Measurements from ENCODE around the gene PITPNC1. TPM values are rescaled to one million over a fixed set of nuclear protein-coding genes. Genes with fewer than 3 reads are reported as not detected.

The PITPNC1 gene
- total RNA-seq, 1 donor from 2014 or later, result 5.4 TPM

GRCh38 chr17:67657596-67657995, 280.5 kb downstream of the PITPNC1 start:
- DNase-seq (ENCODE audit: low spot score), result no peak
- Mint-ChIP-seq H3K4me1 (ENCODE audit: low read depth) (no peaks in the 10 kb centered on the region), H3K27me3 (ENCODE audit: low read depth) (no peaks in the 10 kb centered on the region), H3K4me3 (ENCODE audit: unreplicated experiment) (no peak overlapping the region), H3K36me3 (ENCODE audit: low read depth) (no peaks in the 10 kb centered on the region), H3K27ac (ENCODE audit: unreplicated experiment) (no peak overlapping the region), H3K9me3 (ENCODE audit: low read depth) (no peaks in the 10 kb centered on the region)
- no peak for TF ChIP-seq CTCF (IDR thresholded peaks at IDR 0.05)

- TF ChIP-seq CTCF (IDR thresholded peaks at IDR 0.05), result no peak
- no peaks in the 10 kb centered on the region for H3K9me3 Mint-ChIP-seq (ENCODE audit: low read depth)
- no peak overlapping the region for H3K4me3 Mint-ChIP-seq (ENCODE audit: unreplicated experiment)
- no peaks in the 10 kb centered on the region for H3K4me1 Mint-ChIP-seq (ENCODE audit: low read depth)
- no peaks in the 10 kb centered on the region for H3K27me3 Mint-ChIP-seq (ENCODE audit: low read depth)
- H3K36me3 Mint-ChIP-seq (ENCODE audit: low read depth), result no peaks in the 10 kb centered on the region
- no peak for DNase-seq (ENCODE audit: low spot score)
- H3K27ac Mint-ChIP-seq (ENCODE audit: unreplicated experiment), result no peak overlapping the region
Observed at GRCh38 chr17:67658265-67658664, 281.2 kb downstream of the PITPNC1 start.

GRCh38 chr17:67659028-67659427, 281.9 kb downstream of the PITPNC1 start:
- H3K4me3 Mint-ChIP-seq (ENCODE audit: unreplicated experiment), result no peak overlapping the region
- DNase-seq (ENCODE audit: low spot score), result no peak
- H3K27ac Mint-ChIP-seq (ENCODE audit: unreplicated experiment), result no peak overlapping the region
- no peaks in the 10 kb centered on the region for H3K27me3 Mint-ChIP-seq (ENCODE audit: low read depth)
- H3K9me3 Mint-ChIP-seq (ENCODE audit: low read depth), result no peaks in the 10 kb centered on the region
- H3K4me1 Mint-ChIP-seq (ENCODE audit: low read depth), result no peaks in the 10 kb centered on the region
- no peak for TF ChIP-seq CTCF (IDR thresholded peaks at IDR 0.05)
- H3K36me3 Mint-ChIP-seq (ENCODE audit: low read depth), result no peaks in the 10 kb centered on the region

GRCh38 chr17:67662712-67663111, 285.6 kb downstream of the PITPNC1 start:
- H3K4me3 Mint-ChIP-seq (ENCODE audit: unreplicated experiment), result no peak overlapping the region
- no peaks in the 10 kb centered on the region for H3K9me3 Mint-ChIP-seq (ENCODE audit: low read depth)
- no peaks in the 10 kb centered on the region for H3K4me1 Mint-ChIP-seq (ENCODE audit: low read depth)
- no peaks in the 10 kb centered on the region for H3K36me3 Mint-ChIP-seq (ENCODE audit: low read depth)
- no peak overlapping the region for H3K27ac Mint-ChIP-seq (ENCODE audit: unreplicated experiment)
- no peak for DNase-seq (ENCODE audit: low spot score)
- no peak for TF ChIP-seq CTCF (IDR thresholded peaks at IDR 0.05)
- no peaks in the 10 kb centered on the region for H3K27me3 Mint-ChIP-seq (ENCODE audit: low read depth)

GRCh38 chr17:67663457-67663856, 286.4 kb downstream of the PITPNC1 start:
- H3K4me1 Mint-ChIP-seq (ENCODE audit: low read depth), result no peaks in the 10 kb centered on the region
- H3K27me3 Mint-ChIP-seq (ENCODE audit: low read depth), result no peaks in the 10 kb centered on the region
- no peak overlapping the region for H3K4me3 Mint-ChIP-seq (ENCODE audit: unreplicated experiment)
- no peaks in the 10 kb centered on the region for H3K9me3 Mint-ChIP-seq (ENCODE audit: low read depth)
- H3K36me3 Mint-ChIP-seq (ENCODE audit: low read depth), result no peaks in the 10 kb centered on the region
- DNase-seq (ENCODE audit: low spot score), result no peak
- peak; percentile 24 for TF ChIP-seq CTCF (IDR thresholded peaks at IDR 0.05)
- no peak overlapping the region for H3K27ac Mint-ChIP-seq (ENCODE audit: unreplicated experiment)
